ENCODE data around the gene C20orf204. TPM values are rescaled to one million over a fixed set of nuclear protein-coding genes. Genes with fewer than 3 reads are reported as not detected.

Gene C20orf204
- polyA plus RNA-seq, 3 donors, result 1.3 to 1.5 (median 1.3) TPM

DNA sequence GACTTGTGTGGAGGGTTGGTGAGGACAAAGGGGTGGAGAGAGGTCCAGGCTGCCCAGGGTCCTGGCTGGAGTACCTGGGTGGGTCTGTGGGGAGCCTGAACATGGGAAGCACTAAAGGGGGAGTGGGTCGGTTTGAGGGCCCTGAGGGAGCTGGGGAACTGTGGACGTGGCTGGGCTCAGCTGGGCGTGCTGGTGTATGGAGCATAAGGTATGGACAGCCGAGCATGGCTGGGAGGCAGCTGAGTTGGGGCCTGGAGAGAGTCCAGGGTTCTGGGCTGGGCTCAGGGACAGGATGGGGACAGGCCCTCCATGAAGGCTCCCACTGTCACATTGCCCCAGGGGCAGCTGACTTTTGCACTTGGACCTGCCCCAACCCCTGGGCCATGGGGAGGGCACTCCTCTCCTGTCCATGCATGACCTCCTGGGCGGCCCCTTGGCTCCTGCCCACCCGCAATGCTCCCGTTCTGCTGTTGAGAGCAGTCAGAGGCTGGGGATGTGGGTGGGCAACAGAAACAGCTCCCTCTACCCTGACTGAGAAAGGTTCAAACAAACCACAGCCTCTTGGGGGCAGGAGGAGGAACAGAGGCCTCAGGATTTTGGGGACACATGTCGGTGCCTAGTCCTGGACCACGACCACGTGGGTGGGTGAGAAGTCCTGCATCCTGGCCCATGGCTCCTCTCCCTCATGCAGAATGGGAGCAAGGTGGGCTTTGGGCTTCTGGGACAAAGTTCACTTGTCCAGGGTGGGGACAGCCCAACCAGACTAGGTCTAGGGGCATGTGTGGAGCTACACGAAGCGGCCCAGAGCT is 4.5 kb downstream of the C20orf204 start:
- no peak for DNase-seq

DNA sequence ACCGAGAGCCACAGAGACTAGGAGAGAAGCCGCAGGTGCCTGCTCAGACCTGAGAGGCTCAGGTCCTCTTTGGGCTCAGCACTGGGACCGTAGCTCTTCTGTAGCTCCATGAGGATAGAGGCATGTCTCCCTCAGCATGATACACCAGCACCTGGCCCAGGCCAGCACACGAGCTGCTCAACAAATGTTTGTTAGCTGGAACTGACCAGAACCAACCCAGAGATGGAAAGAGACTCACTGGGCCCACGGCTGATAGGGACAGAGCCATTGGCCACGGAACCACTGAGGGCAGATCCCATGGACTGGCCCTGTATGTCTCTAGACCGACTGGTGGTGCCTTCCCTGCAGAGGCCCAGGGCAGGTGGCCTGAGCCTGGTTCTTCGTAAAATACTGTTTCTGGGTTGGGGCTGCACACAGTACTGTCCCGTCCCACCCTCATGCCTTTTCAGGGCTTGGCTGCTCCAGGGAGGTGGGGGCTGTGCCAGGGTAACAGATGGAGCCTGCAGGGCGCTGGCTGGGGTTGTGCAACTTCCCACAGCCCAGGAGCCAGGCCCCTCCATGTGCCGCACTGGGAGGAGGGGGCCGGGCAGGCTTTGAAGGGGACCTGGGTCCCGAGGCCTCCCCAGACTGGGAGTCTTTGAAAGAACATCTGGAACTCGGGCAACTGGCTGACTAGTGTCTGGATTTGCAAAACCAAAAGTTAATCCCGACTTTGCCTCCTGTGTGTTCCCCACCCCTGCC is 5.2 kb downstream of the C20orf204 start:
- DNase-seq, result no peak

DNA sequence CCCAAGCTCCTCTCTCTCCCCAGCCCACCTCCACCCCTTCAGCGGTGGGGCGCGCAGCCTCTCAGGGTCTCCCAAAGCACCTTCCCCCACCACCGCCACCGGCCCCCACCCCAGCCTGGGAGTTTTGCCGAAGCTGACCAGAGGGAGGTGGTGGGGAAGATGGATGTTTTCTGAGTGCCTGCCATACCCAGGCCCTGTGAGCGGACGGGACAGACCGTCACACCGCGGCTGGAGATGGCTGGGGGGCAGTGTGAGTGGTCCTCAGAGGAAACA is 5.7 kb downstream of the C20orf204 start:
- no peak for DNase-seq

DNA sequence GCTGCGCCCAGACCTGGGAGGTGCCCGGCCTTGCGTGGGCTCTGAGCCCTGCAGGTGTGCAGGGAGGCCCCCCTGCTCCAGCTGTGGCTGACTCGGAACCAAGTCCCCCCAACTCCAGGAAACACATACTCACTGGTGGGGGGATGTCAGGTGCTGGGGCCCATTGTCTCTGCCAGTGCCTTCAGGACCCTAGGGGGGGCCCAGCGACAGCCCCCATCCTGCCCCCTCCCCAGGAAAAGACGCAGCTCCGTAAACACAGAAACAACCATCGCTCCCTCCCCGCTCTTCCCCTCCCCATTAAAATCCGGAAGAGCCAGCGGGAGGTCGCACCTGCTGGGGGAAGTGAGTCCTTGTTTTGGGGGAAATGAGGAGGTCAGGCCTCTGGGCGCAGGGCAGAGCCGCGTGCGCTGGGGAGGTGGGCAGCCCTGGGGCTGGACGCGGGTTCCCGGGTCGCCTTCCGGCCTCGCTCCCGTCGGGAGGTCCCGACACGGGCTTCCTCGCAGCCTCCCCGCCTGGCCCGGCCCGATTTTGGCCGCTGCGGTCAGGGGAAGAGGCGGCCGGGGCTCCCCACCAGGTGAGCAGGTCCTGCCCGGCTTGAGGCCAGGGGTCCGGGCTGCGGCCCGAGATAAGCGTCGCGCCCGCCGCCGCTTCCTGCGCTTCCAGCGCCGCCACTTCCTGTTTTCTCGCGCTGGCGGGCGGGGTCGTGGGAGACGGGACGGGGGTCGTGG is 6.2 kb downstream of the C20orf204 start:
- no peak for DNase-seq

DNA sequence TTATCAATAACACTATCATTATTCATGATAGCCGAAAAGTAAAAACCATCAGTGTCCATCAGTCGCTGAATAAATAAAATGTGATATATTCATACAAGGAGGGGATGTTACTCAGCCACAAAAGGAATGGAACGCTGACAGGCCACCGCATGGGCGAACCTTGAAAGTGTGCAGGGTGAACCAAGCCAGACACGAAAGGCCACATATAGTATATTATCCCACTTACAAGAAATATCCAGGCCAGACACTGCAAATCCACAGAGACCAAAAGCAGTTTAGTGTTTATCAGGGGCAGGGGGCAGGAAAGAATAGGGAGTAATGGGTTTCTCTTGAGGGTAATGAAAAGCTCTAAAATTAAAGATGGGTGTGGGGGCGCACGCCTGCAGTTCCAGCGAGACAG is 7.8 kb downstream of the C20orf204 start:
- DNase-seq, result no peak

DNA sequence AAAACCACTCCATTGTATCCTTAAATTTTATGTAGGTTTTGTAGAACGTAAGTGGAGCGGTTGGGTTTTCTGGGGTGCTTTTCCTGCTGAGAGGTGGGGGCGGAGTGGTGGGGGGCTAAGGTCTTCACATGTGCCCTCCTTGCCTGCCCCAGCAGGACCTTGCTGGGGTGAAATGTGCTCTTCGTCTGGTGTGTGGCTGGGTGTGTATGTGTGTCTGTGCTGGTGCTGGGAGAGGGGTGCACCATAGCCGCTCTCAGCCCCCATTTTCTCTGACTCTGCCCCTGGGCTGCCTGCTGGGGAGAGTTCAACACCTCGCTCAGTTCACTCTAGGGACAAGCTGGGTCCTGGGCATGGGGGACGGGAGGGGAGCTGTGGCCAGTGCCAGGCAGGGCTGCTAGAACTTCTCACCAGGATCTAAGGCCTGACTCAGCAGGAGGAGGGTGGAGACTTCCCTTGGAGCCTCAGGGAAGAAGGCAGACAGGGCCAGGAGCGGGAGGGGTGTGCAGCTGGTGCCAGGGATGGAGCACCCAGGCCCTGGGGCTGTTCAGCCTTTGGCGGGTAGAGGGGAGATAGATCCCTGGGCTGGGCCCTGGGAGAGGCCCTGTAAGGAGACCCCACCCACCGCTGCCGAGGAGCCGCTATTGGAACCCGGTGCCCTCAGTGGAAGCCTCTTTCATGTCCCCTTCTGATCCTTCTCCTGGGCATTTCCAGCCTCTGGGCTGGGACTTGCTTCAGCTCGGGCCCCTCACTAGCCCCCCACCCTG is 8.7 kb downstream of the C20orf204 start:
- no peak for DNase-seq

DNA sequence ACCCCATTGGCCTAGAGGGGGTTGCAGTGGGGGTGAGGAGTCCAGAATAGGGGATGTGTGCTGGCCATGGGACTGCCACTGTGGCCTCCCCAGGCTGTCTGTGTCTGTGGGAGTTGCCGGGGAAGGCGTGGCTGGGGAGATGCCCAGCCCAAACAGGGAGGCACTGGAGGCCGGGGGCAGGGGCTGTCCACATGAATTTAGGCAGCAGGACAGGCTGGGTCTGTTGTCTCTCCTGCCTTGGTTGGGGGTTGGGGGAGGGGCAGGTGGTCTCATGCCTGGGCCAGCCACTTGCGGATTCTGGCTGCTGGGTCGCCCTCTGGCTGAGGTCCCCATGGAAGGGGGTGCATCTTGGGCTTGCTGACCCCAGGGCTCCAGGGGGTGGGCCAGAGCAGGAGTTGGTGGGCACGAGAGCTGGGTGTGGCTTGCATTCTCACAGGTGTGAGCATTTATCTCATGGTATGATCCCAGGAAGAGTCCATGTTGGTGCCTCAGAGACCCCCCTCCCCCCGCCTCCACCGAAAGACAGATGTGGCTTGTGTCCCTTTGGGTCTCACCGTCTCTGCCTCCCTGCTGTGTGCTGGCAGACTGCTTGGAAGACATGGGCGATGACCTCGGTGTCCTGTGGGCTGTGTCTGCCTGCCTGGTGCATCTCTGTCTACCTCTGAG is 9.5 kb downstream of the C20orf204 start:
- DNase-seq, result no peak

DNA sequence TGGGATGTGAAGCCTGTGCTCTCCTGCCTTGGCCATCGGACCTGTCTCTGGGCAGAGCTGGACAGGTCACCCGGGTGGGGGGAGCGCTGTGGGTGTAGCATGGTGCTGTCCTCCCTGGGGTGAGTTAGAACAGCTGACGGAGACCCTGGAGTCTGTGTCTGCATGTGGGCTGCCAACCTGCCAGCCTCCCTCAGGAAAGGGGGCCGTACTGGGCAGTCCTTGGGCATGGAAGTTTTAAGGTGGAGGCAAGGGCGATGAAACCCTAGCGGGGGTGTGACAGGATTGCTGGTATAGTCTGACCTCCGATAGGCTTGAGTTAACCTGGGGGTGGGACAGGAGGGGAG is 11.0 kb downstream of the C20orf204 start:
- DNase-seq, result no peak

DNA sequence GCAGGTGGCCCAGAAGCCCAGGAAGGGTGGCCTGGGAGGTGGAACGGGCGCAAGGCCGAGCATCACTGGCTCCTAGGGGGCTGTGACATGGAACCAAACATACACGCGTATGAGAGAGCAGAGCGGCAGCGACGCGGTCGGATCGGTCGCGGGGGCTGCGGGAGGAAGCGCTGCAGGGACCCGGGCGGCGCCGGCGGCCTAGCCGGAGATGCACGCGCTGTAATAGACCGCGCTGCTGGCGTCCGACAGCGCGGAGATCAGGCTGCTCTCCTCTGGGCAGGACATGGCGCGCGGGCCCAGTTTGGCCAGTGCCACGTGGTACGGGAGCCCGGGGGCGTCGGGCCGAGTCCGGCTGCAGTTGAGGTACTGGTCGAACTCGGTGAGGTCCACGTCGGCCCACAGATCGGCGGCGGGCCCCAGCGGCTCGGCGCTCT is 12.0 kb downstream of the C20orf204 start:
- no peak for DNase-seq

DNA sequence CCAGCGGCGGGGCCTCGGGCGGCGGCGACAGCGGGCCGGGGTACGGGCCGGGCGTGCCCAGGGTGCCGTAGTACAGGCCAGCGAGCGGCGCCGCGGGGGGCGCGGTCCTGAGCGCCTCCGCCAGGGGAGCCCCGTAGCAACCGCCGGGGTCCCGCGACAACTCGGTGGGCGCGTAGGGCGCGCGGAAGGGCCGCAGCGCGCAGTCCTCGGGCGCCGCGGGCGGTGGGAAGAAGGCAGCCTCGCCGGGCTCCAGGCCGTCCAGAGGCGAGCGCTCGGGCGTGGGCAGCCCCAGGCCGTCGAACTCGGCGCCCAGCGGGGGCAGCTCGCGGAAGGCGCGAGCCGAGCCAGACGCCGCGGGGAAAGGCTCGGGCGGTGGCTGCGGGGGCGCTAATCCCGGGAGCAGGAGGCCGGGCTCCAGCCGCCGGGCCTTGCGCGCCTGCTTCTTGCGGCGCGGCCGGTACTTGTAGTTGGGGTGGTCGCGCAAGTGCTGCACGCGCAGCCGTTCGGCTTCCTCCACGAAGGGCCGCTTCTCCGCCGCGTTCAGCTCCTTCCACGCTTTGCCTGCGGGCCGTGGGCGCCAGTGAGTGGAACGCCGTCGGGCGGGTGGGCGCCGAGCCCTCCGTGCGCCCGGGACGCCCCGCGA is 12.5 kb downstream of the C20orf204 start:
- DNase-seq, result no peak

DNA sequence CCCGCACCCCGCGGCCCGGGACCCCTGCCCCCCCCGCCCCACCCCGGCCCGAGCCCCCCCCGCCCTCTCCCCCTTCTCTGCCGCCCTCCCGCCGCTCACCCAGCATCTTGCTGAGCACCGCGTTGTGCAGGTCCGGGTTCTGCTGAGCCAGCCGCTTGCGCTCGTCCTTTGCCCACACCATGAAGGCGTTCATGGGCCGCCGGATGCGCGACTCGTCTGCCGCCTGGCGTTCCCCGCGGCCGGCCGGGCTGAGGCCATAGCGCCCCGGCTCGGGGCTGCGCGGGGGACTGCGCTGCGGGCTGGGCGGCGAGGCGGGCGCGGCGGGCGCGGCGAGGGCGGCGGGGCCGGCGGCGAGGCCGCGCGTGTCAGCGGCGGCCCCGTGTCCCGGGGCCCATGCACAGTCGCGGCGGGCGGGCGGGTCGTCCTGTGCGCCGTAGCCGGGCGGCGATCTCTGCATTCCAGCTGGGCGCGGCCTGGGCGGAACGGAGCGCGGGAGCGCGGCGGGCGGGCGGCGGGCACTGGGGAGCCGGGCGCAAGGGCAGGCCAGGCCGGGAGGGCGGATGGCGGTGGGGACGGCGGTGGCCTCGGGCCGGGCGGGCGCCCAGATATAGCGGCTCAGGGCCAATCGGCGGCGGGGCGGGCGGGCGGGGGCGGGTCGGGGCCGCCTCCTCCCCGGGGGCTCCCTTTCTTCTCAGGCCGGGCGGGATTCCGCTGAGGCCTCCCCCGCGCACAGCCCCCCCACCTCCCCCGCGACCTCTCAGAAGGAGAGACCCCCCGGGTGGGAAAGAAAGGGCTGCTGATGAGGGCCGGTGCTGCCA is 13.3 kb downstream of the C20orf204 start, which contains the start of gene SOX18:
TSS of gene SOX18 (minus strand) at position 580 of the 818 bp plus-strand sequence. CDS start at position 457, 123 bp downstream.
- DNase-seq, result no peak

DNA sequence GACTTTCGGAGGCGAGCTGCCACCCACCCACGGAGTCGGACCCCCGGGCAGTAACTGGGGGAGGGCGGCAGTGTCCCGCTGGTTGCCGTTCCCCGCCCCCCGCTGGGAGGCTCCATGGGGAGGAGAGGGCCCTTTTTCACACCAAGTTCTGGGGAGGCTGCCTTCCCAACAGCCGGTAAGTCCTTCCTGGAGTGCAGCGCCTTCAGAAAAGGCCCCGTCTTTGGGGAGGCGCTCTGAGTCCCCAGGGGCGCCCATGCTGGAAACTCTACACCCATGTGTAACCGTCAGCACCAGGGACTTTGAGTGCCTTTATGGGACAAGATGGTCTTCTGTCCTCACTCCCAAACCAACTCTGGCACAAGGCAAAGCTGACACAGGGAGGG is 13.9 kb downstream of the C20orf204 start:
- DNase-seq, result no peak

DNA sequence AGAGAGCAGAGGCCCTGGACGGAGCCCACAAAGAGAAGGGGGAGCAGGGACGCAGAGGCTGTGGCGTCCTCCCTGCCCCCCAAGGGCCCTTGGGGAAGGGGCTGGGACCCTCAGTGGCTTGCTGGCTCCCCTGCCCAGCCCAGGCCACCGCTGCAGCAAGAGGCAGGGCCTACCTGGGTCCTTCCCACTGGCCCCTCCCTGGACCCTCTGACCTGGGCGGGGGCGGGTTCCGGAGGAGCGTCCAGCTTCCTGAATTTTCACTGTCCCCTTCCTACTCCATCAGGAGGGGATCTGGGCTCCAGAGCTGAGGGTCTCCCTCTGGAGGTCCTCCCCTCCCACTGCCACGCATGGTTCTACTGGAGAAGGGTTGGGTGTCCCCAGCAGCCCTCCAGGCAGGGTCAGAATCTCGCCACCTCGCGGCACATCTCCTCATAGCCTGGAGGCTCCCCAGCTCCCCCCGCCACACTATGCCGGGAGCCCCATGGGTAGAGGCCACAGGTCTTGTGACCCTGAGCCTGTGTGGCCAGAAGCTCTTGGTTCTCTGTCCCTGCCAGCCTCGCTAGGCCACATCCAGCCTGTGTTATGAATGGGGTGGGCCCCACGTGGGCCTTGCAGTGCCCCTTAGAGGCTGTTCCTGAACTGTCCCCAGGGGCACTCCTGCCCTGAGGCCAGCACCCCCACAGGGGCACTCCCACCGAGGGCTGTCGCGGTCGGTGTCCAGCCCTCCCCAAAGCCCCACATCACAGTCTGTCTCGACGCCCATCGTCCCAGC is 14.5 kb downstream of the C20orf204 start:
- DNase-seq, result no peak

DNA sequence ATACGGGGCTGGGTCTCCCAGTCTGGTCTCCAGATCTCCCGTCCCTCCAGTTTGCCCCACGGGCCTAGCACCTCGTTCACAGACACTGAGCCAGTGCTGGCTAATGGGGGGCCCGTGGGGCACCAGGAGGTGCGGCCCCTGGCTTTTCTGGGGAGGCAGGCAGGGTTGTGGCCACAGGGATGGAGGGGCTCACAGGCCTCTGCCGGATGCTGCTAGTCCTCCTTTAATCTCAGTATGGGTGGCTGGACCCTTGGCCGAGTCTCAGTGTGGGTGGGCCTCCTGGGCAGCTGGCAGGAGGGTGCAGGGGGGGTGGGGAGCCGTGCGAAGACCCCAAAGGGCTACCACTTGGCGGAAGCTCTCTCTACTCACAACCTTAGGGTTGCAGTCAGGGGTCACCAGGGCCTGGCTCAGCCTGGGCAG is 15.1 kb downstream of the C20orf204 start:
- DNase-seq, result no peak

DNA sequence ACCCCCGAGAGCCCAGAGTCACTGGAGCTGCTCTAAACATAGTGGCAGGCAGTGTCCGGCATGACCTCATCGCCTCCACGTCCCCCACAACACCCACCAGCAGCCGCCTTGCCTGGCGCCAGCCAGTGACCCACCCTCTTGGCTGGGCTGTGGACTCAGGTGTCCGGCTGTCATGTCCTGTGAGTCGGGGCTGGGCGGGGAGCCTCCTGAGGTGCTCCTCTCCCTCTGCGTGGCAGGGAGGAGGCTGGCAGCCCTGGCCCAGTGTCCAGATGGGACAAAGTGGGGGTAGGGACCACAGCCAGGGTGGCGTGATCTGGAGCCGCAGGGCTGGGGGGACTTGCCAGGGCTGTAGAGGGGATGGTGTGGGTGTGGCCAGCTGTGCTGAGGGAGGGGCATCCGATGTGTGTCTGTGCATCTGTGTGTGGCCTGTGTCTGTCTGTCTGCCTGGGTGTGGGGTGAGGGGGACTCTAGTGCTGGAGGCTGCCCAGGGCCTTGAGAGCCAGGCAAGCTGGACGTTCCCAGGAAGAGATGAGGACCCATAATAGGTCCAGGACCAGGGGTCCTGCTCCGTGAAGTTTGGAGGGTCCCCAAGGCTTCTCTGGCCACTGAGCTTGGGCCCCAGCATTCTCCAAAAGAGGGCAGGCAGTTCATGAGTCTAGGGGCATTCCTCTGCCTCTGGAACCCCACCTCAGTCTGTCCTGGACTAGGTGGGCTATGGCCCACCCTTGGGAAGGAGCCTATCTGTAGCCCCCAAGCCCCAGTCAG is 15.8 kb downstream of the C20orf204 start:
- DNase-seq, result no peak

DNA sequence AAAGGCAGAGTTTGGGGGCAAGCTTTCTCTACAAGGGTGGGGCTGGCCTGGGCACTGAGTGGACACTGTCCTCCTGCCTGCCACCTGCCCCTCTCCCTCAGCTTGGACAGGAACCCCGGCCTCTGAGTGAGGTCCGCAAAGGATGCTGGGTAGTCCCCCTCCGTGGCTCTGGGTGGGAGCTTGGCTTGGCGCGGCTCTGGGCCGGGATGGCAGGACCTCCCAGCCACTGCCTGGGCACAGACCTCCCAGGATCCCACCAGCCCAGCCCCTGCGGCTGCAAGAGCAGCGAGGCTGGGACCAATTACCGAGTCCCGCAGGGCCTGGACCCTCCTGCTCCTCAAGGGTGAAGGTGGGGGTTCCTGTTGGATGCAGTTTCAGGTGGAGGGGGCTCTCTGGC is 16.3 kb downstream of the C20orf204 start:
- DNase-seq, result no peak

DNA sequence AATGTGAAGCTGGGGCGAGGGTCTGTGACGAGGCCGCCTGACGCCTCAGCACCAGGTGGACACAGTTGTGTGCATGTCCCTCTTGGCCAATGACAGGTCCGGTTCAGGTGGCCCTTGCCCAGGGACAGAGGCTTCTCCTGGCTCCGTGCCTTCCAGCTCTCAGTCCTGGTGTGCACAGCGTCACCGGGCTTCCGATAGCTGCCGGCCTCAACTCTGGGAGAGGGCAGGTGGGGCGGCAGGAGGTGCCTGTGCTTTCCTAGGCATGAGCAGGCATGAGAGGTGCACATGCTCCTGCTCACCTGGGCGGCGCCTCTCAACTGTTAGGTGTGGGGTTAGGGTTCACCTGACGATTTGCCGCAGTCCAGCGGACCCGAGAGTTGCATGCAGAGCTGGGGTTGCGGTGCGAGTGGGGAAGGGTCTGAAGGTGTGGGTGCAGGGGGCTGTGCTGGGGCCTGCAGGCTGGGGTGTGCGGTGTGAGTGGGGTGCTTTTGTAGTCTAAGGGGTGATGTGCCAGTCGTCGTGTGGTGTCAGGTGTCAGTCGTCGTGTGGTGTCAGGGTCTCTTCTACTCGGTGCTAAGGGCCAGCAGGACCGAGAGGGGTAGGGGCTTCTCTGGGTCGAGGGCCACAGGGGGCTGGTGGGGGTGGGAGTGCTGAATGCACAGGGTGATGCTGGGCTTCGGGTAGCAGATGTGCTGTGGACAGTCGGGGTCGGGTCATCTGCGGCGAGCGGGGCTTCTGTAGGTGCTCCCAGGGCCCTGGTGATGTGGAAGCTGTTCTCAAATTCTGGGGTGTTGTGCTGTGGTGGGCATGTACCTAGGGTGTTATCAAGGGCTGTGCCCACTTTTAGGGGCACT is 17.2 kb downstream of the C20orf204 start:
- no peak for DNase-seq
